WTC11 (cell line): ENCODE measurements around the gene AFAP1L2.

Experiments
- RELA ChIP-seq: sonication (generic); formaldehyde crosslinking; IDR thresholded peaks from 2 replicates; pipeline ENCODE4 v1.8.1; 2022; ENCODE audit warnings: missing genetic modification reagents, mild to moderate bottlenecking, borderline replicate concordance
- SMAD3 ChIP-seq: sonication (generic); formaldehyde crosslinking; IDR thresholded peaks from 2 replicates; pipeline ENCODE4 v1.8.0; 2022; ENCODE audit warnings: missing genetic modification reagents, mild to moderate bottlenecking, borderline replicate concordance
- TF ChIP-seq, protein P1 (sequence below): sonication (generic); formaldehyde crosslinking; IDR thresholded peaks from 2 replicates; pipeline ENCODE4 v1.8.1; 2022; ENCODE audit warnings: missing genetic modification reagents, borderline replicate concordance
- TF ChIP-seq, protein P2 (sequence below): fragments of 200-600 bp; IDR thresholded peaks from 2 replicates; pipeline ENCODE4 v1.8.0; 2022; ENCODE audit warnings: antibody characterized with exemption
- TF ChIP-seq, protein P3 (sequence below): sonication (generic); formaldehyde crosslinking; conservative IDR thresholded peaks from 2 replicates; pipeline ENCODE4 v1.8.1; 2023; ENCODE audit warnings: mild to moderate bottlenecking, low read depth, missing genetic modification reagents, moderate library complexity

DNA sequence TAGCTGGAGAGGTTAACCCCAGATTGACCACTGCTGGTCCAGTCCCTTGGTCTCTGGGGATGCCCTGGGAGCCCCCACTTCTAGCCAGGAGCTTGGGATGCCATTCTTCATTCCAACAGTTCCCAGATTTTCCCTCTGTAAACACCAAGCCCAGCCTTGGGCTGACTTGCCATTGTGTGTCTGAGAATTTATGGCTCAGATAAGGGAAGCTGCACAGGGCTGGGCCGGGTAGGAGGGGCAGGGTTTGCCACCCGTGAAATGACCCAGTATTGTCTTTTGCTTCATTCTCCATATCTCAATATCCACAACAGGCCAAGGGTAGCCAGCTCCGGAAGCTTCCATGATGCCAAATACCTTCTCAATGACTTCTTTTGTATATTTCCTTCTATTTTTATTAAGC lies 32.1 kb downstream of the AFAP1L2 start:
- TF ChIP-seq RELA (CRISPR knock-in tag), result no peak
- TF ChIP-seq, protein P1, sequence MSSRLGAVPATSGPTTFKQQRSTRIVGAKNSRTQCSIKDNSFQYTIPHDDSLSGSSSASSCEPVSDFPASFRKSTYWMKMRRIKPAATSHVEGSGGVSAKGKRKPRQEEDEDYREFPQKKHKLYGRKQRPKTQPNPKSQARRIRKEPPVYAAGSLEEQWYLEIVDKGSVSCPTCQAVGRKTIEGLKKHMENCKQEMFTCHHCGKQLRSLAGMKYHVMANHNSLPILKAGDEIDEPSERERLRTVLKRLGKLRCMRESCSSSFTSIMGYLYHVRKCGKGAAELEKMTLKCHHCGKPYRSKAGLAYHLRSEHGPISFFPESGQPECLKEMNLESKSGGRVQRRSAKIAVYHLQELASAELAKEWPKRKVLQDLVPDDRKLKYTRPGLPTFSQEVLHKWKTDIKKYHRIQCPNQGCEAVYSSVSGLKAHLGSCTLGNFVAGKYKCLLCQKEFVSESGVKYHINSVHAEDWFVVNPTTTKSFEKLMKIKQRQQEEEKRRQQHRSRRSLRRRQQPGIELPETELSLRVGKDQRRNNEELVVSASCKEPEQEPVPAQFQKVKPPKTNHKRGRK, result no peak
- no peak for TF ChIP-seq SMAD3 (CRISPR knock-in tag)
- TF ChIP-seq, protein P2, sequence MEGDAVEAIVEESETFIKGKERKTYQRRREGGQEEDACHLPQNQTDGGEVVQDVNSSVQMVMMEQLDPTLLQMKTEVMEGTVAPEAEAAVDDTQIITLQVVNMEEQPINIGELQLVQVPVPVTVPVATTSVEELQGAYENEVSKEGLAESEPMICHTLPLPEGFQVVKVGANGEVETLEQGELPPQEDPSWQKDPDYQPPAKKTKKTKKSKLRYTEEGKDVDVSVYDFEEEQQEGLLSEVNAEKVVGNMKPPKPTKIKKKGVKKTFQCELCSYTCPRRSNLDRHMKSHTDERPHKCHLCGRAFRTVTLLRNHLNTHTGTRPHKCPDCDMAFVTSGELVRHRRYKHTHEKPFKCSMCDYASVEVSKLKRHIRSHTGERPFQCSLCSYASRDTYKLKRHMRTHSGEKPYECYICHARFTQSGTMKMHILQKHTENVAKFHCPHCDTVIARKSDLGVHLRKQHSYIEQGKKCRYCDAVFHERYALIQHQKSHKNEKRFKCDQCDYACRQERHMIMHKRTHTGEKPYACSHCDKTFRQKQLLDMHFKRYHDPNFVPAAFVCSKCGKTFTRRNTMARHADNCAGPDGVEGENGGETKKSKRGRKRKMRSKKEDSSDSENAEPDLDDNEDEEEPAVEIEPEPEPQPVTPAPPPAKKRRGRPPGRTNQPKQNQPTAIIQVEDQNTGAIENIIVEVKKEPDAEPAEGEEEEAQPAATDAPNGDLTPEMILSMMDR, result no peak
- TF ChIP-seq, protein P3, sequence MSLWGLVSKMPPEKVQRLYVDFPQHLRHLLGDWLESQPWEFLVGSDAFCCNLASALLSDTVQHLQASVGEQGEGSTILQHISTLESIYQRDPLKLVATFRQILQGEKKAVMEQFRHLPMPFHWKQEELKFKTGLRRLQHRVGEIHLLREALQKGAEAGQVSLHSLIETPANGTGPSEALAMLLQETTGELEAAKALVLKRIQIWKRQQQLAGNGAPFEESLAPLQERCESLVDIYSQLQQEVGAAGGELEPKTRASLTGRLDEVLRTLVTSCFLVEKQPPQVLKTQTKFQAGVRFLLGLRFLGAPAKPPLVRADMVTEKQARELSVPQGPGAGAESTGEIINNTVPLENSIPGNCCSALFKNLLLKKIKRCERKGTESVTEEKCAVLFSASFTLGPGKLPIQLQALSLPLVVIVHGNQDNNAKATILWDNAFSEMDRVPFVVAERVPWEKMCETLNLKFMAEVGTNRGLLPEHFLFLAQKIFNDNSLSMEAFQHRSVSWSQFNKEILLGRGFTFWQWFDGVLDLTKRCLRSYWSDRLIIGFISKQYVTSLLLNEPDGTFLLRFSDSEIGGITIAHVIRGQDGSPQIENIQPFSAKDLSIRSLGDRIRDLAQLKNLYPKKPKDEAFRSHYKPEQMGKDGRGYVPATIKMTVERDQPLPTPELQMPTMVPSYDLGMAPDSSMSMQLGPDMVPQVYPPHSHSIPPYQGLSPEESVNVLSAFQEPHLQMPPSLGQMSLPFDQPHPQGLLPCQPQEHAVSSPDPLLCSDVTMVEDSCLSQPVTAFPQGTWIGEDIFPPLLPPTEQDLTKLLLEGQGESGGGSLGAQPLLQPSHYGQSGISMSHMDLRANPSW (CRISPR knock-in tag), result no peak
